Liver (tissue), 9 donors: ENCODE data around the gene C2CD4D. TPM values are rescaled to one million over a fixed set of nuclear protein-coding genes. Genes with fewer than 3 reads are reported as not detected.

Experiments
- DNase-seq: peaks from one replicate; pipeline ENCODE4 v3.0.0-alpha.2; 2017; ENCODE audit warnings: low spot score
- H3K27ac ChIP-seq, 2 donors: one replicate each; pipeline ENCODE4 v1.7.0; 2013; ENCODE audit warnings: inconsistent platforms in 2 of 2, low read length in 2 of 2, control low read depth in 1 of 2, low read depth in 1 of 2, mild to moderate bottlenecking in 1 of 2
- H3K27me3 ChIP-seq, 4 donors: one replicate each; pipeline versions ENCODE4 v1.6.1 to v1.7.0; 2013; ENCODE audit warnings: low read length in 3 of 4, inconsistent platforms in 1 of 4, mild to moderate bottlenecking in 1 of 4, moderate library complexity in 1 of 4; ENCODE audit not compliant: control insufficient read depth in 4 of 4, insufficient read depth in 4 of 4
- H3K36me3 ChIP-seq, 4 donors: one replicate each; pipeline versions ENCODE4 v1.6.1 to v1.7.0; 2013; ENCODE audit warnings: low read length in 3 of 4, mild to moderate bottlenecking in 3 of 4, low read depth in 1 of 4, moderate library complexity in 1 of 4; ENCODE audit not compliant: control insufficient read depth in 4 of 4, insufficient read depth in 3 of 4
- H3K4me1 ChIP-seq, 4 donors: one replicate each; pipeline versions ENCODE4 v1.6.1 to v1.7.0; 2013; ENCODE audit warnings: low read length in 3 of 4, mild to moderate bottlenecking in 3 of 4, moderate library complexity in 1 of 4; ENCODE audit not compliant: control insufficient read depth in 4 of 4, insufficient read depth in 4 of 4
- H3K4me3 ChIP-seq, 3 donors: one replicate each; pipeline versions ENCODE4 v1.6.1 to v1.7.0; 2013; ENCODE audit warnings: low read length in 3 of 3, control low read depth in 1 of 3, low read depth in 1 of 3, mild to moderate bottlenecking in 1 of 3
- H3K9ac ChIP-seq, 2 donors: one replicate each; pipeline ENCODE4 v1.7.0; 2013; ENCODE audit warnings: low read length in 2 of 2, mild to moderate bottlenecking in 2 of 2, moderate library complexity in 2 of 2, control low read depth in 1 of 2, low read depth in 1 of 2
- H3K9me3 ChIP-seq, 4 donors: one replicate each; pipeline versions ENCODE4 v1.6.1 to v1.7.0; 2013; ENCODE audit warnings: low read length in 3 of 4; ENCODE audit not compliant: control insufficient read depth in 4 of 4
- EGR1 ChIP-seq, 2 donors: IDR thresholded peaks; 2 replicates each; pipeline ENCODE4 v1.6.1; 2016 to 2018; ENCODE audit warnings: antibody characterized with exemption in 2 of 2, low read depth in 2 of 2
- FOXA1 ChIP-seq: IDR thresholded peaks from 2 replicates; pipeline ENCODE4 v1.6.1; 2016; ENCODE audit warnings: antibody characterized with exemption
- FOXA2 ChIP-seq: IDR thresholded peaks from 2 replicates; pipeline ENCODE4 v1.6.1; 2016; ENCODE audit warnings: antibody characterized with exemption
- GABPA ChIP-seq, 2 donors: IDR thresholded peaks in 1 of 2; conservative IDR thresholded peaks in 1 of 2; 2 replicates each; pipeline ENCODE4 v1.6.1; 2016; ENCODE audit warnings: antibody characterized with exemption in 2 of 2, mild to moderate bottlenecking in 1 of 2, moderate library complexity in 1 of 2
- JUND ChIP-seq, 2 donors: IDR thresholded peaks; 2 replicates each; pipeline ENCODE4 v1.6.1; 2016; ENCODE audit warnings: antibody characterized with exemption in 2 of 2
- NR2F2 ChIP-seq: IDR thresholded peaks from 2 replicates; pipeline ENCODE4 v1.6.1; 2016; ENCODE audit warnings: antibody characterized with exemption
- RAD21 ChIP-seq, 2 donors: IDR thresholded peaks; 2 replicates each; pipeline ENCODE4 v1.6.1; 2016; ENCODE audit warnings: antibody characterized with exemption in 2 of 2, mild to moderate bottlenecking in 2 of 2
- RXRA ChIP-seq, 2 donors: IDR thresholded peaks; 2 replicates each; pipeline ENCODE4 v1.6.1; 2017 to 2018; ENCODE audit warnings: antibody characterized with exemption in 2 of 2, mild to moderate bottlenecking in 1 of 2
- TAF1 ChIP-seq: conservative IDR thresholded peaks from 2 replicates; pipeline ENCODE4 v1.6.1; 2016; ENCODE audit warnings: antibody characterized with exemption, mild to moderate bottlenecking
- YY1 ChIP-seq: IDR thresholded peaks from 2 replicates; pipeline ENCODE4 v1.6.1; 2016; ENCODE audit warnings: antibody characterized with exemption, mild to moderate bottlenecking
- WGBS: extraction: QIAGEN DNeasy Blood & Tissue Kit; methylation state at CpG from one replicate; pipeline ENCODE4 v1.1.7; 2013; 5-methylcytosine and 5-hydroxymethylcytosine counted together
- polyA plus RNA-seq, 2 donors: library from polyadenylated mRNA; stranded (reverse) in 1 of 2; unstranded in 1 of 2; fragments of 200-250 nt in 1 of 2; fragments of >200 nt in 1 of 2; fragmentation: Nextera tagmentation in 1 of 2; extraction: Ambion mirVana in 1 of 2; gene quantifications; one replicate each; pipeline versions ENCODE4 v1.2.1 to v1.2.3, GENCODE V29; 2013 to 2015
- total RNA-seq, 2 donors: library from RNA; depleted of rRNA; stranded (reverse); fragments of >200 nt; gene quantifications; one replicate each; pipeline ENCODE4 v1.2.3, GENCODE V29; 2014
- TF ChIP-seq, protein P1 (sequence below): IDR thresholded peaks from 2 replicates; pipeline ENCODE4 v1.6.1; 2016; ENCODE audit warnings: antibody characterized with exemption
- TF ChIP-seq, protein P2 (sequence below): fragments of 150-350 bp; IDR thresholded peaks from 2 replicates; pipeline ENCODE4 v1.5.1; 2017; ENCODE audit warnings: improper control_type of control experiment, low read depth, low read length; ENCODE audit not compliant: missing input control
- TF ChIP-seq, protein P3 (sequence below): IDR thresholded peaks from 2 replicates; pipeline ENCODE4 v1.6.1; 2016; ENCODE audit warnings: antibody characterized with exemption
- donor health status: healthy.
- donor health status: healthy.
- donor health status: healthy.
- donor health status: healthy.
- donor health status: healthy.

C2CD4D gene
- total and polyA plus RNA-seq, 4 donors, result 0.02 to 0.08 TPM; not detected in 2

DNA sequence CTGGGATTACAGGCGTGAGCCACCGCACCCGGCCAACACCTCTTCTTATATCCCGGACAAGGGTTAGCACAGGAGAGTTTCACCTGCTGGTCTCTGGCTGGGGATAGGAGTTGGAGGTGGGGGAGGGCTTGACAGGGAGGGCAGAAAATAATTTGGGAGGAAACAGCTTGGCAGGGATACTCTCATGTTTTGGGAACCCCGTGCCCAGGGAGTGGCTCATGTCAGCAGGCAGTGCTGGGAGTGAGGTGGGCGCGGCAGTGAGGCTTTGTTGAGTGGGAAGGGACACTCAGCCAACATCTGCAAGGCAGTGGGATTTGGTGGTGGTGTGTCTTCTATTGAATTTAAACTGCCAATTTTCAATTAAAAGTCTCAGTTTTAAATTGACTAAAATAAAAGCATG is 15.0 kb upstream of the C2CD4D start:
- H3K4me1 ChIP-seq, result peaks cover 0 to 4% (median 0%) of the 10 kb centered on the region in 4 donors
- TF ChIP-seq, protein P1, sequence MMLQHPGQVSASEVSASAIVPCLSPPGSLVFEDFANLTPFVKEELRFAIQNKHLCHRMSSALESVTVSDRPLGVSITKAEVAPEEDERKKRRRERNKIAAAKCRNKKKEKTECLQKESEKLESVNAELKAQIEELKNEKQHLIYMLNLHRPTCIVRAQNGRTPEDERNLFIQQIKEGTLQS, result no peak
- TF ChIP-seq FOXA1, result no peak
- TF ChIP-seq TAF1, result no peak
- TF ChIP-seq FOXA2, result no peak
- no peaks in the 10 kb centered on the region for H3K27me3 ChIP-seq
- H3K36me3 ChIP-seq, result no peaks in the 10 kb centered on the region
- DNase-seq, result no peak
- H3K9ac ChIP-seq, result no peak overlapping the region
- H3K4me3 ChIP-seq, result no peak overlapping the region
- H3K9me3 ChIP-seq, result no peaks in the 10 kb centered on the region
- 82% methylated on average over 7 of the region's 7 CpGs for WGBS
- no peak overlapping the region for H3K27ac ChIP-seq

DNA sequence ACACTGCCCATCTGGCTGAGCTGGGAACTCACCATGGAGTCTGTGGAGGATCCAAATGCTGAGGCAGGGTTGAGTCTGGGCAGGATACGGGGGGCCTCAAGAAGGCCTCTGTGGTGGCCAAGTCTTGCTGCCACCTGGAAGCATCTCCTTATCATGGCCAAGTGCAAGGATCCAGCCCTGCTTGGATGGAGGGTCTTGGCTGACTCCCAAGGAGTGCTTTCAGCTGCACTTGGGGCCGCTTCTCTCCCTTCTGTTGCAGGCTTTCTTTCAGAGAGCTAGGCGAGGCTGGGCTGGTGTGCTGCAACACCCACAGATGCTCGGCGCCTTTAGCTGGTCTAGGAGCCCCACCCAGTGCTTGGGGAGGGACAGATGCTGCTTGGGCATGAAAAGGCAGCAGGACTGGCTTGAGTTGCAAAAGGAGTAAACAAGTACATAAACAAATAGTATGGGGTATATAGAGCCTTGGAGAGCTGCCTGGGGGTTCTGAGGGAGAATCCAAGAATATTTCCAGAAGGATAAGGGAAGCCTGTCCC is 13.9 kb upstream of the C2CD4D start, which contains the start of gene THEM5:
Gene THEM5, minus strand, starts transcription at position 302 of the 533 bp plus-strand sequence. Its CDS starts 147 bp downstream, at position 155.
- H3K4me3 ChIP-seq, result no peak within 1 kb of the TSS
- TF ChIP-seq TAF1, result no peak
- no peak for DNase-seq
- WGBS, result 93% methylated on average over 5 of the region's 5 CpGs
- no peak within 1 kb of the TSS for H3K27ac ChIP-seq
- H3K27me3 ChIP-seq, result no peaks in the 10 kb centered on the region
- H3K9ac ChIP-seq, result no peak within 1 kb of the TSS
- H3K9me3 ChIP-seq, result no peaks in the 10 kb centered on the region
- H3K36me3 ChIP-seq, result no peaks in the 10 kb centered on the region
- H3K4me1 ChIP-seq, result peaks cover 0 to 4% (median 0%) of the 10 kb centered on the region in 4 donors

DNA sequence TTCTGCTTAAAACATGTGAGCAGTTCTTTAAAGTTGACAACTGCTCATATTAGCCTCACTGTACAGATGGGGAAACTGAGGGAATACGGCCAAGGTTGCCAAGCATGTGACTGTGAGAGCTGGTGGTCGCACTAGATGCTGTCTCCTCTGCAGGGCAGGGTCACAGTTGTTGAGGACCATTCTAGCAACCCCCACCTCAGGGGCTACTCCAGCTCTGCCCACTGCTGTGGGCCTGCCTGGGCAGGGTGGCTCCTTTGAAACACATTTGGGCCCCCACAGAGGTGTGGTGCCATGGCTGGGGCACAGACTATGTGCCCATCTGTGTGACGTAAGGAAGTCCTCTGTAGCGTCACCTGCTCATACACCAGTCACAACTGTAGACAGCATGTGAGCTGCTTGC is 13.1 kb upstream of the C2CD4D start:
- H3K4me3 ChIP-seq, result no peak overlapping the region
- DNase-seq, result no peak
- H3K27ac ChIP-seq, result no peak overlapping the region
- no peaks in the 10 kb centered on the region for H3K27me3 ChIP-seq
- no peaks in the 10 kb centered on the region for H3K36me3 ChIP-seq
- H3K9me3 ChIP-seq, result no peaks in the 10 kb centered on the region
- WGBS, result 95% methylated on average over 4 of the region's 4 CpGs
- H3K4me1 ChIP-seq, result peaks cover 0 to 4% (median 0%) of the 10 kb centered on the region in 4 donors
- H3K9ac ChIP-seq, result no peak overlapping the region
- TF ChIP-seq, protein P2, sequence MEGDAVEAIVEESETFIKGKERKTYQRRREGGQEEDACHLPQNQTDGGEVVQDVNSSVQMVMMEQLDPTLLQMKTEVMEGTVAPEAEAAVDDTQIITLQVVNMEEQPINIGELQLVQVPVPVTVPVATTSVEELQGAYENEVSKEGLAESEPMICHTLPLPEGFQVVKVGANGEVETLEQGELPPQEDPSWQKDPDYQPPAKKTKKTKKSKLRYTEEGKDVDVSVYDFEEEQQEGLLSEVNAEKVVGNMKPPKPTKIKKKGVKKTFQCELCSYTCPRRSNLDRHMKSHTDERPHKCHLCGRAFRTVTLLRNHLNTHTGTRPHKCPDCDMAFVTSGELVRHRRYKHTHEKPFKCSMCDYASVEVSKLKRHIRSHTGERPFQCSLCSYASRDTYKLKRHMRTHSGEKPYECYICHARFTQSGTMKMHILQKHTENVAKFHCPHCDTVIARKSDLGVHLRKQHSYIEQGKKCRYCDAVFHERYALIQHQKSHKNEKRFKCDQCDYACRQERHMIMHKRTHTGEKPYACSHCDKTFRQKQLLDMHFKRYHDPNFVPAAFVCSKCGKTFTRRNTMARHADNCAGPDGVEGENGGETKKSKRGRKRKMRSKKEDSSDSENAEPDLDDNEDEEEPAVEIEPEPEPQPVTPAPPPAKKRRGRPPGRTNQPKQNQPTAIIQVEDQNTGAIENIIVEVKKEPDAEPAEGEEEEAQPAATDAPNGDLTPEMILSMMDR, result no peak
- TF ChIP-seq TAF1, result no peak
- no peak for TF ChIP-seq RXRA (IDR thresholded peaks at IDR 0.05)
- no peak for TF ChIP-seq EGR1 (IDR thresholded peaks at IDR 0.05; ENCODE audit: low read depth in 2 of 2)
- no peak for TF ChIP-seq YY1

DNA sequence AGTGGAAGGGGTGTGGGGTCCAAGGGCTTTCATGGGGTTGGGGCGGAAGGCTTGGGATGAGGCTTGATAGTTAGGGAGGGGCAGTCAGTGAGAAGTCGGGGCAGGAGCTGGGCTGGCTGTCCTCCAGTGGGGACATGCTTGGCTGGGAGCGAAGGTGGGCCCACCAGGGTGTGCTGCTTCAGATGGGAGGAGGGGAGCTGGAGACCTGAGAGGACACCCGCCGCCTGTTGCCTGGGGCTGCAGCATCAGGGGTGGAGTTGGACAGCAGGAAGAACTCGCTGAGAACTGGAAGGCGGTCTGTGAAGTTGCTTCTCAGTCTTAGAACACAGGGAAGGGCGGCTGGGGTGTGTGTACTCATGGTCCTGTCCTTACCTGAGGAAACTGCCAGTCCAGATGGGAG is 12.3 kb upstream of the C2CD4D start:
- no peaks in the 10 kb centered on the region for H3K36me3 ChIP-seq
- no peak overlapping the region for H3K9ac ChIP-seq
- DNase-seq, result no peak
- no peak overlapping the region for H3K4me3 ChIP-seq
- 85% methylated on average over 8 of the region's 8 CpGs for WGBS
- no peak overlapping the region for H3K27ac ChIP-seq
- no peaks in the 10 kb centered on the region for H3K9me3 ChIP-seq
- TF ChIP-seq JUND (IDR thresholded peaks at IDR 0.05) (no peak), RAD21 (IDR thresholded peaks at IDR 0.05) (no peak), TAF1 (no peak), NR2F2 (no peak), YY1 (no peak), FOXA2 (no peak), EGR1 (IDR thresholded peaks at IDR 0.05; ENCODE audit: low read depth in 2 of 2) (no peak), GABPA (IDR thresholded peaks at IDR 0.05 in 1 of 2, conservative IDR thresholded peaks at IDR 0.05 in 1 of 2) (no peak), RXRA (IDR thresholded peaks at IDR 0.05) (no peak)
- TF ChIP-seq, protein P1, result no peak
- TF ChIP-seq, protein P2, result no peak
- TF ChIP-seq, protein P3, sequence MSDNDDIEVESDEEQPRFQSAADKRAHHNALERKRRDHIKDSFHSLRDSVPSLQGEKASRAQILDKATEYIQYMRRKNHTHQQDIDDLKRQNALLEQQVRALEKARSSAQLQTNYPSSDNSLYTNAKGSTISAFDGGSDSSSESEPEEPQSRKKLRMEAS, result no peak
- no peaks in the 10 kb centered on the region for H3K27me3 ChIP-seq
- H3K4me1 ChIP-seq, result peaks cover 0 to 4% (median 0%) of the 10 kb centered on the region in 4 donors
